IMR-90 (cell line): ENCODE results near the gene SV2B. TPM values are rescaled to one million over a fixed set of nuclear protein-coding genes. Genes with fewer than 3 reads are reported as not detected.

ENCODE experiments used
- ATAC-seq: fragments of 200-7000 bp; cut with Tn5 transposase; 2 replicates; pipeline ENCODE4 v1.9.1; 2020; ENCODE audit warnings: low read depth, mild to moderate bottlenecking, moderate library complexity
- BruUV-seq: library from RNA; stranded (reverse); fragments of 400-500 nt; replicated peaks from 2 replicates; lab custom pipeline; 2021; lab: Mats Ljungman, UMichigan
- CTCF ChIA-PET: fragments of 300-600 bp; formaldehyde crosslinking; extraction: SDS; loops from one replicate; lab custom pipeline; 2021; ENCODE audit warnings: antibody characterized with exemption; lab: Yijun Ruan, JAX
- POLR2A ChIA-PET: fragments of 300-600 bp; sonication (Branson Sonifier 250); formaldehyde crosslinking; loops from one replicate; lab custom pipeline; 2022; ENCODE audit warnings: antibody characterized with exemption; ENCODE audit not compliant: unreplicated experiment; lab: Charles Lee
- DNase-seq: peaks from one replicate; pipeline ENCODE4 v3.0.0; 2013
- H2AFZ ChIP-seq: replicated peaks from 2 replicates; pipeline ENCODE3; 2013; ENCODE audit warnings: low read length, mild to moderate bottlenecking; ENCODE audit not compliant: poor library complexity
- H2AK5ac ChIP-seq: 2 replicates; pipeline ENCODE4 v1.6.1; 2013; ENCODE audit warnings: low read depth, low read length, inconsistent platforms
- H2AK9ac ChIP-seq: replicated peaks from 2 replicates; pipeline ENCODE3; 2013; ENCODE audit warnings: mild to moderate bottlenecking, low read depth, low read length, moderate library complexity; ENCODE audit not compliant: poor library complexity
- H2BK120ac ChIP-seq: 2 replicates; pipeline ENCODE4 v1.6.1; 2013; ENCODE audit warnings: low read depth, low read length, inconsistent platforms
- H2BK15ac ChIP-seq: 3 replicates; pipeline ENCODE4 v1.6.1; 2013; ENCODE audit warnings: low read depth, low read length, inconsistent platforms
- H2BK20ac ChIP-seq: 2 replicates; pipeline ENCODE4 v1.6.1; 2013; ENCODE audit warnings: low read depth, mild to moderate bottlenecking, inconsistent platforms, low read length, moderate library complexity
- H2BK5ac ChIP-seq: 2 replicates; pipeline ENCODE4 v1.6.1; 2013; ENCODE audit warnings: mild to moderate bottlenecking, low read depth, low read length, inconsistent platforms; ENCODE audit not compliant: poor library complexity, severe bottlenecking
- H3K14ac ChIP-seq: replicated peaks from 2 replicates; pipeline ENCODE4 v1.6.1; 2013; ENCODE audit warnings: low read depth, low read length, inconsistent platforms
- H3K18ac ChIP-seq: 2 replicates; pipeline ENCODE4 v1.6.1; 2013; ENCODE audit warnings: low read depth, low read length, control low read depth
- H3K23ac ChIP-seq: 2 replicates; pipeline ENCODE4 v1.6.1; 2013; ENCODE audit warnings: low read depth, low read length, inconsistent platforms
- H3K27ac ChIP-seq: 2 replicates; pipeline ENCODE4 v1.5.1; 2013; ENCODE audit warnings: mild to moderate bottlenecking, control low read depth, low read length; ENCODE audit not compliant: insufficient read depth
- H3K27me3 ChIP-seq: 2 replicates; pipeline ENCODE4 v1.6.1; 2013; ENCODE audit warnings: low read length; ENCODE audit not compliant: control insufficient read depth, insufficient read depth
- H3K36me3 ChIP-seq: 2 replicates; pipeline ENCODE4 v1.6.1; 2013; ENCODE audit warnings: low read length, mixed read lengths; ENCODE audit not compliant: control insufficient read depth, insufficient read depth
- H3K4ac ChIP-seq: 2 replicates; pipeline ENCODE4 v1.6.1; 2013; ENCODE audit warnings: low read depth, low read length, inconsistent platforms
- H3K4me1 ChIP-seq: 2 replicates; pipeline ENCODE4 v1.6.1; 2013; ENCODE audit warnings: low read length, mixed read lengths; ENCODE audit not compliant: control insufficient read depth, insufficient read depth
- H3K4me2 ChIP-seq: 2 replicates; pipeline ENCODE4 v1.6.1; 2013; ENCODE audit warnings: low read depth, mild to moderate bottlenecking, control low read depth, low read length, moderate library complexity
- H3K4me3 ChIP-seq: 2 replicates; pipeline ENCODE4 v1.5.1; 2013; ENCODE audit warnings: low read depth, mild to moderate bottlenecking, control low read depth, low read length, moderate library complexity; ENCODE audit not compliant: insufficient read depth
- H3K56ac ChIP-seq: 2 replicates; pipeline ENCODE4 v1.6.1; 2013; ENCODE audit warnings: low read length, inconsistent platforms; ENCODE audit not compliant: insufficient read depth; ENCODE audit errors: extremely low read depth
- H3K79me1 ChIP-seq, 2 experiments: 2 replicates each; pipeline ENCODE4 v1.6.1; 2013; ENCODE audit warnings: low read length in 2 of 2, inconsistent platforms in 1 of 2, low read depth in 1 of 2
- H3K9ac ChIP-seq: 2 replicates; pipeline ENCODE4 v1.6.1; 2013; ENCODE audit warnings: low read depth, low read length, control low read depth
- H3K9me1 ChIP-seq: 2 replicates; pipeline ENCODE4 v1.6.1; 2013; ENCODE audit warnings: low read length, inconsistent platforms; ENCODE audit not compliant: insufficient read depth
- H3K9me3 ChIP-seq: 2 replicates; pipeline ENCODE4 v1.6.1; 2013; ENCODE audit warnings: low read length; ENCODE audit not compliant: control insufficient read depth, insufficient read depth
- H4K20me1 ChIP-seq: 2 replicates; pipeline ENCODE4 v1.6.1; 2013; ENCODE audit warnings: low read length, inconsistent platforms; ENCODE audit not compliant: insufficient read depth
- H4K5ac ChIP-seq: 2 replicates; pipeline ENCODE4 v1.6.1; 2013; ENCODE audit warnings: mild to moderate bottlenecking, low read depth, low read length, control low read depth
- H4K8ac ChIP-seq, 2 experiments: 2 replicates each; pipeline ENCODE4 v1.6.1; 2013; ENCODE audit warnings: low read depth in 2 of 2, low read length in 2 of 2, control low read depth in 1 of 2, inconsistent platforms in 1 of 2
- H4K91ac ChIP-seq: 2 replicates; pipeline ENCODE4 v1.6.1; 2013; ENCODE audit warnings: low read depth, low read length, inconsistent platforms; ENCODE audit not compliant: insufficient read depth
- CEBPB ChIP-seq: IDR thresholded peaks from 2 replicates; pipeline ENCODE4 v1.6.1; 2012; ENCODE audit warnings: low read depth, low read length, improper control_type of control experiment
- CHD1 ChIP-seq: IDR thresholded peaks from 2 replicates; pipeline ENCODE4 v1.6.1; 2012; ENCODE audit warnings: low read depth, low read length, improper control_type of control experiment
- MAFK ChIP-seq: IDR thresholded peaks from 2 replicates; pipeline ENCODE4 v1.6.1; 2012; ENCODE audit warnings: low read depth, low read length, improper control_type of control experiment
- NFE2L2 ChIP-seq: fragments of 150-350 bp; IDR thresholded peaks from 2 replicates; pipeline ENCODE4 v1.6.1; 2016; ENCODE audit warnings: low read depth, mild to moderate bottlenecking, low read length
- POLR2A ChIP-seq: IDR thresholded peaks from 2 replicates; pipeline ENCODE4 v1.6.1; 2012; ENCODE audit warnings: mild to moderate bottlenecking, low read depth, low read length
- WGBS, 2 experiments: methylation state at CpG; one replicate each; pipeline versions ENCODE4 v1.1.5 to v1.1.7; 2013; ENCODE audit warnings: missing lambda C conversion rate in 2 of 2; ENCODE audit not compliant: insufficient read length in 1 of 2; ENCODE audit errors: extremely low coverage in 2 of 2; 5-methylcytosine and 5-hydroxymethylcytosine counted together
- dilution Hi-C: fragments of 300-500 bp; cut with HindIII; formaldehyde crosslinking; loops from one replicate; pipeline ENCODE4 v1.14.3; 2018; ENCODE audit warnings: low sequenced_read_pairs; ENCODE audit not compliant: unreplicated experiment
- in situ Hi-C: fragments of 300-500 bp; cut with MboI; formaldehyde crosslinking; loops from 3 replicates; pipeline ENCODE4 v1.14.3; 2019; ENCODE audit warnings: low sequenced_read_pairs, inconsistent platforms, mixed read lengths
- intact Hi-C: fragments of 100-400 bp; cut with micrococcal nuclease; formaldehyde crosslinking; loops from 2 replicates; pipeline ENCODE4 v1.10.0; 2022
- polyA plus RNA-seq, 3 experiments: library from polyadenylated mRNA; depleted of rRNA; stranded (reverse); fragments of >200 nt; gene quantifications; 2 replicates each; pipeline ENCODE4 v1.2.3, GENCODE V29; 2012; ENCODE audit warnings: low replicate concordance in 1 of 3
- total RNA-seq: library from RNA; depleted of rRNA; stranded (reverse); fragments of >200 nt; gene quantifications from 2 replicates; pipeline ENCODE4 v1.2.3, GENCODE V29; 2012

Gene SV2B
- total and polyA plus RNA-seq, 2 of the 4 experiments (the other 2 are of a cell fraction): not detected

DNA sequence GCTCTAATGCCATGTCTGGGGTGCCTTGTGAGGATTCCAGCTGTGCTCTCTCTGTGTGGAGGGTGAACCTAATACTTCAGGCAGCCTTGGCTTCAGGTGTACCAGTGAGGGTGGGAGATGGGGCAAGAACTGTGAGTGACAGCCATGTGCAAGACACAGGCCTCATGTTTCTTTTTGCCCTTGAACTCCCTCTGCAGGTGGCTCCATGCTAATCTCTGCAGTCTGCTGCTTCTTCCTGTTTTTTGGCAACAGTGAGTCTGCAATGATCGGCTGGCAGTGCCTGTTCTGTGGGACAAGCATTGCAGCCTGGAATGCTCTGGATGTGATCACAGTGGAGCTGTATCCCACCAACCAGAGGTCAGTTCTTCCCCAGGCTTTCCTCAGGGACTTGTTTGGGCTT lies 189.3 kb downstream of the SV2B start:
- Histone ChIP-seq H2AFZ (no peak overlapping the region), H3K27ac (no peak overlapping the region), H4K20me1 (no peaks in the 10 kb centered on the region), H3K9me3 (no peaks in the 10 kb centered on the region), H3K9ac (no peak overlapping the region), H2BK20ac (no peak overlapping the region), H2BK15ac (no peak overlapping the region), H3K27me3 (no peaks in the 10 kb centered on the region), H3K79me1 (no peaks in the 10 kb centered on the region), H2BK5ac (no peak overlapping the region), H4K91ac (no peak overlapping the region), H3K9me1 (no peaks in the 10 kb centered on the region), H2AK9ac (no peak overlapping the region), H3K36me3 (no peaks in the 10 kb centered on the region), H3K4me1 (no peaks in the 10 kb centered on the region), H4K5ac (no peak overlapping the region), H3K14ac (no peak overlapping the region), H2AK5ac (no peak overlapping the region), H3K4me3 (no peak overlapping the region), H3K4me2 (no peak overlapping the region), H3K56ac (no peak overlapping the region), H3K23ac (no peak overlapping the region), H4K8ac (no peak overlapping the region), H3K18ac (no peak overlapping the region), H3K4ac (no peak overlapping the region), H2BK120ac (no peak overlapping the region)
- WGBS, 2 experiments: 71% methylated on average over 1 of the region's 1 CpG; no CpG with 5 or more reads in 1 of the 2 experiments
- ATAC-seq (no peak), DNase-seq (no peak)
- intact Hi-C loops: no loop called here
- TF ChIP-seq CHD1: no peak
- TF ChIP-seq CEBPB: no peak
- TF ChIP-seq NFE2L2: no peak
- no peak for TF ChIP-seq MAFK
- TF ChIP-seq POLR2A: no peak
- ChIA-PET CTCF (no interaction called here), POLR2A (no interaction called here)
- BruUV-seq: no TSS peak
- dilution Hi-C loops: no loop called here
- in situ Hi-C loops: no loop called here
